HG03103 (cell line): Measurements from ENCODE around the gene ANKRD55.
A peak's percentile ranks its signal among the peaks of the same experiment; 100 is the strongest.
"Not testable (repeated sequence)": the region's sequence is repeated elsewhere in the genome, so short reads cannot be mapped to it uniquely, and the experiment has no call there.

ENCODE experiments used
- ATAC-seq: cut with Tn5 transposase; IDR thresholded peaks from one replicate; pipeline ENCODE4 v1.9.1; 2021; ENCODE audit warnings: low read depth; ENCODE audit not compliant: unreplicated experiment

The ANKRD55 gene

GRCh38 chr5:56111404-56111781 is 121.7 kb downstream of the ANKRD55 start:
- no peak for ATAC-seq

- no peak for ATAC-seq
Measured at GRCh38 chr5:56110646-56111403, 122.3 kb downstream of the ANKRD55 start.

- ATAC-seq = no peak
Measured at GRCh38 chr5:56108246-56108645, 124.9 kb downstream of the ANKRD55 start.

- no peak for ATAC-seq
Measured at GRCh38 chr5:56106837-56107236, 126.3 kb downstream of the ANKRD55 start.

- ATAC-seq = no peak
Measured at GRCh38 chr5:56105511-56106291, 127.4 kb downstream of the ANKRD55 start.

GRCh38 chr5:56102889-56103288 is 130.2 kb downstream of the ANKRD55 start:
- no peak for ATAC-seq

GRCh38 chr5:56102207-56102606 is 130.9 kb downstream of the ANKRD55 start:
- not testable (repeated sequence) for ATAC-seq

- ATAC-seq = no peak
Measured at GRCh38 chr5:56101180-56101579, 131.9 kb downstream of the ANKRD55 start.

GRCh38 chr5:56100439-56101176 is 132.5 kb downstream of the ANKRD55 start:
- ATAC-seq = no peak

GRCh38 chr5:56099346-56099745 is 133.8 kb downstream of the ANKRD55 start:
- no peak for ATAC-seq

GRCh38 chr5:56097055-56097454 is 136.1 kb downstream of the ANKRD55 start:
- ATAC-seq = no peak

GRCh38 chr5:56095579-56096102 is 137.5 kb downstream of the ANKRD55 start:
- peak; percentile 44 for ATAC-seq

GRCh38 chr5:56094579-56095361 is 138.4 kb downstream of the ANKRD55 start:
- no peak for ATAC-seq

- ATAC-seq = no peak
Measured at GRCh38 chr5:56093970-56094369, 139.2 kb downstream of the ANKRD55 start.

GRCh38 chr5:56092115-56092514 is 141.0 kb downstream of the ANKRD55 start:
- ATAC-seq = no peak

- no peak for ATAC-seq
Measured at GRCh38 chr5:56091664-56092063, 141.5 kb downstream of the ANKRD55 start.

GRCh38 chr5:56090793-56091460 is 142.2 kb downstream of the ANKRD55 start:
- ATAC-seq = no peak

GRCh38 chr5:56088967-56089829 is 143.9 kb downstream of the ANKRD55 start:
- peak; percentile 61 for ATAC-seq
